GM18526 (cell line): Measurements from ENCODE around the gene CALHM1.

ENCODE experiments used
- POLR2A ChIP-seq: IDR thresholded peaks from 3 replicates; pipeline ENCODE4 v1.6.1; 2011; ENCODE audit not compliant: insufficient read length; ENCODE audit errors: extremely low read depth

CALHM1 gene, protein sequence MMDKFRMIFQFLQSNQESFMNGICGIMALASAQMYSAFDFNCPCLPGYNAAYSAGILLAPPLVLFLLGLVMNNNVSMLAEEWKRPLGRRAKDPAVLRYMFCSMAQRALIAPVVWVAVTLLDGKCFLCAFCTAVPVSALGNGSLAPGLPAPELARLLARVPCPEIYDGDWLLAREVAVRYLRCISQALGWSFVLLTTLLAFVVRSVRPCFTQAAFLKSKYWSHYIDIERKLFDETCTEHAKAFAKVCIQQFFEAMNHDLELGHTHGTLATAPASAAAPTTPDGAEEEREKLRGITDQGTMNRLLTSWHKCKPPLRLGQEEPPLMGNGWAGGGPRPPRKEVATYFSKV

DNA sequence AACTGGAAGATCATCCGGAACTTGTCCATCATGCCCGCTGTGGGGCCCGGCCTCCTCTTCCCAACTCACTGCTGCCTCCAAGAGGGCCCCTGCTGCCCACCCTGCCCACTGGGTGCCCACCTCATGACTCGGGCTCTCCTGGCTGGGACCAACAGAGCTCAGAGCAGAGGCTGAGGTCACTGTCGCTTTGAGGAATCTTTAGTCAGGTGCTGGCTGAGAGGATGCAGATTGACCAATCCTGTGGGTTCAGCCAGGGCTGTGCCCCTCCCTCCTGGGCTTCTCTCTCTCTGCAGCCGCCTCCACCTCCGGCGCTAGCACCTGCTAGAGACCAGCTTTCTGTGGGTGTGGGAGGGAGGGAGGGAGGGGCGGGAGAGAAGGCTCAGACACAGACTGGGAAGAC, at the start of gene CALHM1:
Gene CALHM1, minus strand, starts transcription at position 181 of the 400 bp plus-strand sequence. Its CDS starts 149 bp downstream, at position 32.
- TF ChIP-seq POLR2A = peak; percentile 19

DNA sequence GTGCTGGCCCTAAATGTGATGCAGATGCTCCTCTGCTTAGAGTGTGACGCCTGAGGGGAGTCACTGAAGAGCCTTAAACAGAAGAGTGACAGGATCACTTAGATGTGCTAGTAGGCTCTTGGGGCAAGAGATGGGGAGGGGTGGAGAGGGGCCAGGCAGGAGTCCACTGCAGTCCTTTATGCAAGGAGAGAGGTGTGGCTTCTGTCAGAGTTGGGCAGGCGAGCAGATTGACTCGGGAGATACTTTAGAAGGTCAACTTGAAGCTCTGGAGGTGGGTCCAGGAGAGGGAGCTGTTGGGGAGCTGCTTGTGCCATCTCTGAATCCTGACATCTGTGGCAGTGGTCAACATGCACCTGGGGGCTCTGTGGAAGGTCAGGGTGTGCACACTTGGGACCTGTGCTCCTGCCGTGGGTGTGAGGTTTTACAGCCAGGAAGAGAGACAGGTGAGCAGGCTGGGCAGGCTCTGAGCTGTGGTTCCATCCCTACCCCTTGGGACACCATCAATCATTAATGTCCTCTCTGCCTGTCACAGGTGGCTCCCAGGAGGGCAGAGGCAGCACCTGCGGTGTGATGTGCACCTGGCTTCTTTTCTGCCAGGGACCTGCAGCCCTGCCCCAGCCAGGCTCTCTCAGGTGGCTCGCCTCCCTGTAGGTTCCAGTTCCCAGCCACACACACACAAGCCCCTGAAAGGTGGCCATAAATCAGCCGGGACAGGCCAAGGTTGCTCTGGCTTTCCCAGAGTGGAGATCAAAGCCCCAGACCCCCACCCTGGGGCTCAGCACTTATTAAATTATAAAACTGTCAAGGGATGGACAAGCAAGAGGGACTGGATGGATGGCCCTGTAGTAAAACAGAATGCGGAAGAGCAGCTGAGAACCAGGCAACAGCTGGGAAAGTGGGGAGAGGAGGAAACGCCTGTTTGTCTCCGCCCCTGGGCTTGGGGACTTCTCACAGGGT, 48.8 kb upstream of the CALHM1 start:
- no peak for TF ChIP-seq POLR2A

DNA sequence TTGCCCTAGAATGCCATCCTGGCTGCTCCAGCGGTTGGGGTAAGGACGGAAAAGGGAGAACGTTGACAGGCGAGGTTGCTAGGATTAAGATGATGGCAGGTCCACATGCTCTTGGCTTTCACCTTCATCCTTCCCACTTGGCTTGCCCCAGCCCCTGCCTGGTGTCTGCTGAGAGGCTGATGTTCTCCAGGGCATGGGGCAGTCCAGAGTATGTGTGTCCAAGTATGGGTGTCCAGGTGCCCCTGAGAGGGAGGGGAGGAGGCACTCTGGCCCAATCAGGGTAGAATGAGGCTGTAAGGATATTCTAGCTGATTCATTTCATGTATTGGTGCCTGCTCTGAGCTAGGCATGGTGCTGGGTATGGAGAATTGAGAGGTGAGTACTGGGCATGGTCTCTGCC, 47.4 kb upstream of the CALHM1 start:
- no peak for TF ChIP-seq POLR2A

DNA sequence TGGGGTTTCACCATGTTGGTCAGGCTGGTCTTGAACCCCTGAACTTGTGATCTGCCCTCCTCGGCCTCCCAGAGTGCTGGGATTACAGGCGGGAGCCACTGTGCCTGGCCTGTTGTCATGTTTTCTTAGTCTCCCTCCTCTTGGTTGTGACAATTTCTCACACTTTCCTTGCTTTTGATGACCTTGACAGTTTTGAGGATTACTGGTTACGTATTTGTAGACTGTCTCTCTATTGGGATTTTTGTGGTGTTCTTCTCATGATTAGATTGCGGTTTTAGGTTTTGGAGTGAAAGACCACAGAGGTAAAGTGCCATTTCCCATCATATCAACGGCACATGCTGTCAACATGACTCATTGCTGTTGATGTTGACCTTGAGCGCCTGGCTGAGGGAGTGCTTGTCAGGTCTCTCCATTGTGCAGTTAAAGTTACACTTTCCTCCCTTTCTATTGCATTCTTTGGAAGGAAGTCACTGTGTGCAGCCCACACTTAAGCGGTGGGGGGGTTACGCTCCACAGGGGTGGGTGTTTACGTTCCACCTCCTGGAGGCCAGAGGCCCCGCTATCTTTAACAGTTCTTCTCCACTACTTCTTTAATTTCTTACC, 45.6 kb upstream of the CALHM1 start:
- TF ChIP-seq POLR2A = no peak

DNA sequence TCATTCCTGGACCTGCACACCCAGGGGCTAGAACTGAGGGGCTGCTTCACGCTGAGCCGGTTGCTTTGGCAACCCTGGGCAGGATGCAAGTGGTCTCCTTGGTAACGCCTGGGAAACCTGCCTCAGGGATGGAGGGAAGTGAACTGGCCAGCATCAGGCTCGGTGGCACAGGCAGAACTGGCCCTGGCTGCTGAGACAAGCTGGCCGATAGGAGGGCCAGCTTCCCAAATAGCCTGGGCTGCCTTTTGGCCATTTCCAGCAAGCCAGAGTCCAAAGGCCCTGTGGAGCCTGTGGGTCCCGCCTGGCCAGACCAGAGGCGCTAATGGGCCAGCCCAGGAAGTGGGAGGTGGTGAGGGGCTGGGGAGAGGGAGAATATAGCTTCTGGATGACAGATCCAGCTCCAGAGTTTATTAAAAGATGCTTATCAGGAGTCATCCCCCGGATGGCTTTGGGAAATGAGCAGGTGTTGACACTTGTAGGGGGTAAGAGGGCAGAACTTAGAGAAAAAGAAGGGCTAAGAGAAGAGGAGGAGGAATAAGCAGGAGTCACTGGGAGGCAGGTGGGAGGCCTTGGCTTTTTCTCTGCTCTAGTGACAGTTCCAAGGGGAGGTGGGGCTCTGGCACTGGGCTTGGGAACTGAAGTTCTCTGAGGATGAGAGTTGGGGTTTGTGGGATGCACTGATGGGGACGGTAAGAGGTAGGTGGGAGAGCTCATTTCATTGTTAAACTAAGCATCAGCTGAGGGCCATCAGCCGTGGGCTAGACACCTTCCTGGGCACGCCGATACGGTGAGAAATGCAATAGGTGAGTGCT, 44.4 kb upstream of the CALHM1 start:
- TF ChIP-seq POLR2A = no peak

DNA sequence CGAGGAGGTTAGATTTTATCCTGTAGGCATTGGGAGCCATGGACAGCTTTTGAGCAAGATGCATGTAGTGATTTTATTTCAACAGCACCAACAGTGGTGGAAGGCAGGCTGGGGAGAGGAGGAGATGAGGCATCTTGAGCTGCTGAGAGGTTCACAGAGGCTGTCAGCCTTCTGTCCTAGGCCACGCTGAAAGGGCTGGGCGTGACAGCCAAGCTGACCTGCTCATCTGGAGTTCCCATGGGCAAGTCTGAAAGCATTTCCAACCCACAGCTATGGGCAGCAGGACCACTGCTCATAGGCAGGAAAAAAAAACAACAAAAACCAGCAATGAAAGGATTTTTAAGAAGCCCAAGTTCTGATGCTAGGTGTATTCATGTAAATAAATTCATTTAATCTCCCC, 42.5 kb upstream of the CALHM1 start:
- no peak for TF ChIP-seq POLR2A

DNA sequence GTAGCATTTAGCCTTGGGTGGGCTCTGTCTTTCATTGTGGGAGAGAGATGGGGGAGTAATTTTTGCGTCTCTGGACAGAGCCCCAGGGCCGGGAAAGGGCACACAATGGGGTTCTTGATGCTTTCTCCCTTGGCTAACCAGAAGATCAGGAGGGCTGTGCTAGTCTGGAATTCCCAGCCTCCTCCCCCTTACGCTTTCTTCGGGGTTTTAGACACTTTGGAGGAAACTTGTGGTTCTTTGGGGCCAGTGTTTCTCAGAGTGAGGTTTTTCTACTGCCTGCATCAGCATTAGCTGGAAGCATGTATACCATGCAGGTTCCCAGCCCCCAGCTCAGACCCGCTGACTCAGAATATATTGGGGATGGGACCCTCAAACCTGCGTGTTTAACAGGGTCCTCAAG, 41.8 kb upstream of the CALHM1 start:
- no peak for TF ChIP-seq POLR2A

DNA sequence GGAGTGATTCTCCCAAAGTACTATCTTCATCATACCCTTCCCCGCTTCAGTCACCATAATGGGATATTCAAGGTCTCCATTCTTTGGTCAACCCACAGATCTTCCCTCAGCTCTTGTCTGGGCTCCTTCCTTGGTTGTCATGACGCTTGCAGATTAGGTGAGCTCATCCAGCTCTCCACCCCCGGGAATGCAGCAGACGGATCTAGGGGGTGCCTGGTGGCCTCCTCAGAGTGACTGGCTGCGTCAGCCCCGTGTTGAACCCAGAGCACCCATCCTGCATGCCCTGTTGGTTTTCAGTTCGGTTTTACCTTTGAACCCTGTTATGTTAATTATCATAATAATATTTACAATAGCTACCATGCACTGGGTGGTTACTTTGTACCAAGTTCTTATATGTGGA, 41.2 kb upstream of the CALHM1 start:
- no peak for TF ChIP-seq POLR2A

DNA sequence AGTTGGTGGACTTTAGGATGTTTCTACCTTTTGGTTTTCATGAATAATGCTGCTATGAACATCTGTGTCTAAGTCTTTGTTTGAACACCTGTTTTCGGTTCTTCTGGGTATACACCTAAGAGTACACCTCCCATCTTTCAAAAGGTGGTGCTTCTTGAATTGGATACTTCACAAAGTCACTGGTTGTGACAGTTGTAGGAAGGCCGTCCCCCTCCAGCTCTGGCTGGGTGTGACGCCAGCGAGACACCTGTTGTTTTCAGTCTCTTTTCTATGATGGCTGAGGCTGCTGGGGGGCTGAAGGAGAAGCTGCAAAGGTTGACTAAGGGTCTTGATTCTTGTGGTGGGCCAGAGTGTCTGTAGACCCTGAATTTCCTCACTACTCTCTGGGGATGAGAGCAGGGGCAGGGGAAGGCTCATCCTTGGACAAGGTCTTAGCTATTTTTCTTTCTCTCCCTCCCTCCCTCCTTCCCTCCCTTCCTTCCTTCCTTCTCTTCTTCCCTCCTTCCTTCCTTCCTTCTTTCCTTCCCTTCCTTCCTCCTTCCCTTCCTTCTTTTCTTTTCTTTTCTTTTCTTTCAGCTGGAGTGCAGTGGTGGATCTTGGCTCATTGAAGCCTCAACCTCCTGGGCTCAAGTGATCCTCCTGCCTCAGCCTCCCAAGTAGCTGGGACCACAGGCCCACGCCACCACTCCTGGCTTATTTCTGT, 40.4 kb upstream of the CALHM1 start:
- no peak for TF ChIP-seq POLR2A

DNA sequence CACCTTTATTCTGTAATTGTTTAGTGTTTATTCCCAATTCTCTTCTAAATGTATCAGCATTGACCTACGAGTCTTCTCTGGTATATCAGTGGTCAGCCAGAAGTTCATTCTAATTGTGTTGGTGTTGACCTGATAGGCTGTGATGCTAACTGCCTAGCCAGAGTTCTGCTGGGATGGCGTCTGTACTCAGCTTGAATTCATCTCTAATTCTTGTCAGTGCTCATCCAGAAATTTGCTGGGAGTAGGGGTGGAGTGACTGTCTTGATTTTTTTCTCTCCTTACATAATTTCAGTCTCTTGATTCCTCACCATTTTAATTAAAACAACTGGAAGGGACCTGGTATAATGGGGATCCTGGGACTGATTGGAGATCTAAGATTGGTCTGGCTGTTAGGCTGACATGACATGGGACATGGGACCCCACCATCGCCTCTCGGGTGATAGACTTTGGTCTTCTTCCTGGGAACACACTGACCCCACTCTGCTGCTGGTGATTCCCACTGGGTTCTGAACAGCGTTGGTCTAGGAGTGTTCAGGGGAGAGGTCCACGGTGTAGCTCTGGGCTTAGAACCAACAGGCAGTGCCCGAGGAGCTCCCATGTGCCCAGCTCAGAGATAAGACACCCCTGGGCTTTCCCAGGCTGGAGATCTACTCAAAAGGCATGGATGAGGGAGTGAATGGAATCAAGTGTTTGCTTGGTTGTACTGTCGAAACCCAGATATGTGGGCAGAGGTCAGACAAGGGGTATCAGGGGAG, 38.6 kb upstream of the CALHM1 start:
- no peak for TF ChIP-seq POLR2A

DNA sequence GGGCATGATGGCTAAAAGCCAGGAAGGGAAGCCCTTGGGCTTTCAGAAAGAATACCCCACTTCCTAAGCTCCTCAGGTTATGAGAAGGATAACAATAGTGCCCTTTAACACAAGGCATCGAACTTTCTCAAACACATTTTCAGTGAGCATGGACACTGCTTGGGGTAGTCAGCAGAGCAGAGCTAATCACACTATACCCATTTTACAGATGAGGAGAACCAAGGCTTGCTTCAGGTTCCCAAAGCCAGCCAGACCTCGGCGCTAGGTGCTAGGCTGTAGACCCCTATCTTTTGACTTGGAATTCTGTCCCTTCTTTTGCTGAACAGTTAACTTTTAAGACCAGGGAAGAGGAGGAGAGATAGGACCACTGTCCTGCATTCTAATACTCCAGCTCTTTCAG, 36.6 kb upstream of the CALHM1 start:
- TF ChIP-seq POLR2A = no peak

DNA sequence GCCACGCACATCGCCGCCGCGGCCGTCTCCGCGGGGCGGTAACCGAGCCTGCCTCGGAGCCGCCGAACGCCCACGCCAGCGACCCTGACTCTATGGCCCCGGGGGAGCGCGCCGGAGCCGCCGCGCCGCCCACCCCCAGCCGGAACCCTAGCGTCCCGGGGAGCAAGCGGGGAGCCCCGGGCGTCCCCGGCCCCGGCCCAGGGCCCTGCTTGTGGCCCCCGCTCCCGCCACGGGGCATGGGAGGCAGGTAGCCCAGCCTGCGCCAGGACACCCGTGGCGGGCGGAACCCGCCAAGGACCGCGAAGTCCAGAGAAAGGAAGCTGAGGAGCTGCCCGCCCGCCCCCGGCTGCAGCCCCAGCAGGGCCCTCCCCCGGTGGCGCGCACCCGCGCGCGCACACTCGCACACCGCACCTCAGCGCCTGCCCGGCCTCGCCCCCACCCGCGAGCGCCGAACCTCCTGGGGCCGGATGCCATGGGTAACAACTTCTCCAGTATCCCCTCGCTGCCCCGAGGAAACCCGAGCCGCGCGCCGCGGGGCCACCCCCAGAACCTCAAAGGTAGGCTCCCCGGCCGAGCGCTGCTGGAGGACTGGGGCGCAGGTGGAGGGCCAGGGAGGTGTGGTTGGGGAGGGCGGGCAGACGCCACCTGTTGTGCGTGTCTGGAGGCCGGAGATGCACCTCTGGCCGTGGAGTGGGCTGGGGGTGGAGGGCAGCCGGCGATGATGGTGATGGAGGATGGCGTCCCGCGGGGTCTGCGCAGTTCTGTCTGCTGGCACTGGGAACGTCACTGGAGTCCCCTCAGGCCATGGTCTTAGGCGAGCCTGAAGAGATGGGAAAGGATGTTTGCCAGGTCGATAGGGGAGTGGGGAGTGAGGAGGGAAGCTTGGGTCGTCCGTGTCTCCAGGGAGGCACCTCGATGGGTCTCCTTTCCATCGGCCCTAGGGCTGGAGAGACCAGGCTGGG, 35.5 kb upstream of the CALHM1 start:
- TF ChIP-seq POLR2A = no peak
